ENCODE data around the gene NPIPA5.
"Not testable (repeated sequence)": the region's sequence is repeated elsewhere in the genome, so short reads cannot be mapped to it uniquely, and the experiment has no call there.

The NPIPA5 gene

GRCh38 chr16:15389916-15390315 is 11.8 kb upstream of the NPIPA5 start:
- DNase-seq (ENCODE audit: low read depth, low spot score): not testable (repeated sequence)

GRCh38 chr16:15388060-15388459 is 10.0 kb upstream of the NPIPA5 start:
- not testable (repeated sequence) for DNase-seq (ENCODE audit: low read depth, low spot score)

GRCh38 chr16:15382810-15383209 is 4.7 kb upstream of the NPIPA5 start:
- DNase-seq (ENCODE audit: low read depth, low spot score): not testable (repeated sequence)

- DNase-seq (ENCODE audit: low read depth, low spot score): not testable (repeated sequence)
Measured at GRCh38 chr16:15357495-15357894, 20.6 kb downstream of the NPIPA5 start.

GRCh38 chr16:15354846-15355245 is 23.2 kb downstream of the NPIPA5 start:
- DNase-seq (ENCODE audit: low read depth, low spot score): not testable (repeated sequence)

- DNase-seq (ENCODE audit: low read depth, low spot score): not testable (repeated sequence)
Measured at GRCh38 chr16:15352852-15353251, 25.2 kb downstream of the NPIPA5 start.

GRCh38 chr16:15351745-15352144 is 26.3 kb downstream of the NPIPA5 start:
- DNase-seq (ENCODE audit: low read depth, low spot score): not testable (repeated sequence)

GRCh38 chr16:15351251-15351650 is 26.8 kb downstream of the NPIPA5 start:
- DNase-seq (ENCODE audit: low read depth, low spot score): not testable (repeated sequence)

GRCh38 chr16:15348721-15349120 is 29.4 kb downstream of the NPIPA5 start:
- DNase-seq (ENCODE audit: low read depth, low spot score): not testable (repeated sequence)

- not testable (repeated sequence) for DNase-seq (ENCODE audit: low read depth, low spot score)
Measured at GRCh38 chr16:15342337-15342736, 35.8 kb downstream of the NPIPA5 start.

GRCh38 chr16:15338986-15339385 is 39.1 kb downstream of the NPIPA5 start:
- not testable (repeated sequence) for DNase-seq (ENCODE audit: low read depth, low spot score)

- not testable (repeated sequence) for DNase-seq (ENCODE audit: low read depth, low spot score)
Measured at GRCh38 chr16:15337974-15338605, 40.0 kb downstream of the NPIPA5 start.

- DNase-seq (ENCODE audit: low read depth, low spot score): not testable (repeated sequence)
Measured at GRCh38 chr16:15335609-15336008, 42.5 kb downstream of the NPIPA5 start.

GRCh38 chr16:15333969-15334368 is 44.1 kb downstream of the NPIPA5 start:
- not testable (repeated sequence) for DNase-seq (ENCODE audit: low read depth, low spot score)

GRCh38 chr16:15330978-15331377 is 47.1 kb downstream of the NPIPA5 start:
- DNase-seq (ENCODE audit: low read depth, low spot score): not testable (repeated sequence)

GRCh38 chr16:15324954-15325353 is 53.1 kb downstream of the NPIPA5 start:
- DNase-seq (ENCODE audit: low read depth, low spot score): not testable (repeated sequence)

GRCh38 chr16:15323373-15323772 is 54.7 kb downstream of the NPIPA5 start:
- not testable (repeated sequence) for DNase-seq (ENCODE audit: low read depth, low spot score)

GRCh38 chr16:15321221-15321620 is 56.9 kb downstream of the NPIPA5 start:
- not testable (repeated sequence) for DNase-seq (ENCODE audit: low read depth, low spot score)

GRCh38 chr16:15314562-15314961 is 63.5 kb downstream of the NPIPA5 start:
- DNase-seq (ENCODE audit: low read depth, low spot score): not testable (repeated sequence)

Data from activated naive CD8-positive, alpha-beta T cell treated with anti-CD3 and anti-CD28 coated beads, Interleukin-2, amount 50 U/mL, for 16 hours (primary cell).